NCI-H187 (cell line): ENCODE results near the gene ZAP70.
"Not testable (repeated sequence)": the region's sequence is repeated elsewhere in the genome, so short reads cannot be mapped to it uniquely, and the experiment has no call there.

Experiments
- DNase-seq, 2 experiments: peaks; one replicate each; lab custom pipeline; 2025; lab: John Stamatoyannopoulos, UW

The ZAP70 gene

GRCh38 chr2:97698530-97698929 is 14.8 kb upstream of the ZAP70 start:
- DNase-seq, result no peak

- peak; percentile 26 to 56 for DNase-seq
These were observed 13.5 kb upstream of the ZAP70 start for GRCh38 chr2:97699765-97700444.

- no peak for DNase-seq
These were observed 12.2 kb upstream of the ZAP70 start for GRCh38 chr2:97701186-97701585.

- no peak for DNase-seq
These were observed 11.4 kb upstream of the ZAP70 start for GRCh38 chr2:97701851-97702465.

GRCh38 chr2:97702731-97703470 is 10.5 kb upstream of the ZAP70 start:
- no peak for DNase-seq

- DNase-seq, result no peak
These were observed 9.6 kb upstream of the ZAP70 start for GRCh38 chr2:97703741-97704140.

GRCh38 chr2:97704989-97705388 is 8.4 kb upstream of the ZAP70 start:
- DNase-seq, result no peak

- DNase-seq, result no peak
These were observed 7.3 kb upstream of the ZAP70 start for GRCh38 chr2:97706112-97706511.

GRCh38 chr2:97706708-97707345 is 6.5 kb upstream of the ZAP70 start:
- DNase-seq, result no peak

- DNase-seq, result no peak
These were observed 5.9 kb upstream of the ZAP70 start for GRCh38 chr2:97707362-97708047.

- DNase-seq, result no peak
These were observed 5.4 kb upstream of the ZAP70 start for GRCh38 chr2:97708048-97708380.

- no peak for DNase-seq
These were observed 4.8 kb upstream of the ZAP70 start for GRCh38 chr2:97708608-97709007.

- no peak for DNase-seq
These were observed 2.0 kb upstream of the ZAP70 start for GRCh38 chr2:97711394-97711711.

- DNase-seq, result not testable (repeated sequence)
These were observed 1.2 kb upstream of the ZAP70 start for GRCh38 chr2:97712175-97712574.

- DNase-seq, result no peak
These were observed 582 bp upstream of the ZAP70 start for GRCh38 chr2:97712693-97713295.

GRCh38 chr2:97714084-97714949 is 941 bp downstream of the ZAP70 start:
- no peak for DNase-seq

GRCh38 chr2:97714950-97715652 is 1.7 kb downstream of the ZAP70 start:
- no peak for DNase-seq

GRCh38 chr2:97715951-97716694 is 2.7 kb downstream of the ZAP70 start:
- no peak for DNase-seq

GRCh38 chr2:97716695-97717612 is 3.6 kb downstream of the ZAP70 start:
- no peak for DNase-seq
